SH-SY5Y (cell line): ENCODE data around the gene TAS1R2.

ENCODE experiments used
- GATA2 ChIP-seq: IDR thresholded peaks from 2 replicates; pipeline ENCODE4 v1.6.1; 2011; ENCODE audit warnings: mild to moderate bottlenecking, low read depth, low read length
- GATA3 ChIP-seq: IDR thresholded peaks from 2 replicates; pipeline ENCODE4 v1.6.1; 2011; ENCODE audit warnings: low read depth, mild to moderate bottlenecking, low read length, moderate library complexity

DNA sequence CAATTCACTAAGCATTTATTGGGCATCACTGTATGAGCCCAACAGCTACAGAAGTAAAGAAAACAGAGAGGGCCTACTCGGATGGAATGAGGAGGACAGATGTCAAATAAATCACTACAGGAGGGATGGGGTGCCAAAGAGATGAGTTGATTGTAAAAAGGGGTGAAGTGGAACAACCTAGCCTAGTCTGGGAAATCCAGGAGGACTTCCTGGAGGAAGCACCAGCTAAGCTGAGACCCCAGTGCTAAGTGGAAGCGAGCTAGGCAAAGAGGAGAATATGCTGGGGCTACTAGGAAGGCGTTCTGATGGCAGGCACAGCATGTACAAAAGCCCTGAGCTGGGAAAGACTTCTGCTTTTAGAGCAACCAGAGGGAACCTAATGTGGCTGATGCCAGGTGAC lies 42.1 kb downstream of the TAS1R2 start:
- TF ChIP-seq GATA2, result no peak
- no peak for TF ChIP-seq GATA3
